HepG2 (cell line): ENCODE results near the gene RABGAP1. TPM values are rescaled to one million over a fixed set of nuclear protein-coding genes. Genes with fewer than 3 reads are reported as not detected.

Source experiments
- ARID3A ChIP-seq: IDR thresholded peaks from 2 replicates; pipeline ENCODE4 v1.6.1; 2012; ENCODE audit warnings: low read depth, low read length, improper control_type of control experiment
- ASH2L ChIP-seq: fragments of 300-600, 200-600 bp; sonication (generic); IDR thresholded peaks from 2 replicates; pipeline ENCODE4 v1.7.0; 2017; ENCODE audit warnings: low read depth, mild to moderate bottlenecking, moderate library complexity, mixed read lengths, low read length; ENCODE audit not compliant: insufficient read length
- BRF2 ChIP-seq: sonication (generic); formaldehyde crosslinking; IDR thresholded peaks from 2 replicates; pipeline ENCODE4 v1.8.1; 2022; ENCODE audit warnings: mild to moderate bottlenecking, missing genetic modification reagents
- CC2D1A ChIP-seq: sonication (generic); formaldehyde crosslinking; IDR thresholded peaks from 2 replicates; pipeline ENCODE4 v1.8.1; 2023; ENCODE audit warnings: mild to moderate bottlenecking, missing genetic modification reagents
- CCAR2 ChIP-seq: fragments of 200-400 bp; formaldehyde crosslinking; optimal IDR thresholded peaks from 2 replicates; pipeline ENCODE3; 2018; ENCODE audit warnings: low read depth, mild to moderate bottlenecking, low read length, moderate library complexity
- CTCF ChIP-seq: sonication (generic); formaldehyde crosslinking; IDR thresholded peaks from 2 replicates; pipeline ENCODE4 v1.5.0; 2020; ENCODE audit warnings: mild to moderate bottlenecking, missing genetic modification reagents, moderate library complexity
- DR1 ChIP-seq: sonication (generic); formaldehyde crosslinking; IDR thresholded peaks from 2 replicates; pipeline ENCODE4 v1.8.0; 2021; ENCODE audit warnings: mild to moderate bottlenecking, missing genetic modification reagents, inconsistent platforms
- MEIS2 ChIP-seq: sonication (generic); formaldehyde crosslinking; IDR thresholded peaks from 2 replicates; pipeline ENCODE4 v1.9.0; 2021; ENCODE audit warnings: mild to moderate bottlenecking, missing genetic modification reagents
- MIXL1 ChIP-seq: IDR thresholded peaks from 2 replicates; pipeline ENCODE4 v1.6.1; 2016
- PAWR ChIP-seq: sonication (generic); formaldehyde crosslinking; IDR thresholded peaks from 2 replicates; pipeline ENCODE4 v1.4.0; 2020; ENCODE audit warnings: missing genetic modification reagents, mild to moderate bottlenecking, borderline replicate concordance
- RELA ChIP-seq: sonication (generic); formaldehyde crosslinking; IDR thresholded peaks from 2 replicates; pipeline ENCODE4 v1.4.0; 2020; ENCODE audit warnings: missing genetic modification reagents
- ZBTB40 ChIP-seq, 2 experiments: fragments of 450-650 bp in 1 of 2; sonication (generic) in 1 of 2; formaldehyde crosslinking in 1 of 2; IDR thresholded peaks; 2 replicates each; pipeline versions ENCODE4 v1.6.1 to v1.8.0; 2016 to 2022; ENCODE audit warnings: antibody characterized with exemption in 1 of 2, mild to moderate bottlenecking in 1 of 2, missing genetic modification reagents in 1 of 2
- ZNF17 ChIP-seq: sonication (generic); formaldehyde crosslinking; IDR thresholded peaks from 2 replicates; pipeline ENCODE4 v1.5.0; 2020; ENCODE audit warnings: mild to moderate bottlenecking, missing genetic modification reagents
- ZNF234 ChIP-seq: sonication (generic); formaldehyde crosslinking; conservative IDR thresholded peaks from 2 replicates; pipeline ENCODE4 v1.5.1; 2020; ENCODE audit warnings: mild to moderate bottlenecking, missing genetic modification reagents
- ZNF235 ChIP-seq: sonication (generic); formaldehyde crosslinking; IDR thresholded peaks from 2 replicates; pipeline ENCODE4 v1.8.1; 2023; ENCODE audit warnings: mild to moderate bottlenecking, missing genetic modification reagents, borderline replicate concordance
- ZNF354B ChIP-seq: sonication (generic); formaldehyde crosslinking; IDR thresholded peaks from 2 replicates; pipeline ENCODE4 v1.8.0; 2022; ENCODE audit warnings: mild to moderate bottlenecking, missing genetic modification reagents
- polyA plus RNA-seq, 8 experiments: library from polyadenylated mRNA; depleted of rRNA in 3 of 8; stranded (reverse) in 7 of 8; unstranded in 1 of 8; fragments of >200 nt; fragmentation: Illumina TruSeq in 4 of 8; extraction: Trizol in 4 of 8; gene quantifications; 2 replicates each; pipeline versions ENCODE4 v1.2.1 to v1.2.3, GENCODE V29; 2011 to 2016; ENCODE audit warnings: low read depth in 4 of 8, missing spikeins in 1 of 8, mixed read lengths in 1 of 8; ENCODE audit not compliant: insufficient read depth in 1 of 8
- total RNA-seq, 5 experiments: library from RNA; depleted of rRNA; stranded (reverse); fragments of >200 nt; fragmentation: Illumina TruSeq; extraction: Trizol; gene quantifications; 2 replicates each; pipeline ENCODE4 v1.2.3, GENCODE V29; 2016; ENCODE audit warnings: low read depth in 1 of 5

The RABGAP1 gene
- total and polyA plus RNA-seq, 2 of the 13 experiments (the other 11 are each of a cell fraction or from before 2014, with no cell fraction given): 19.1 to 19.3 TPM

- no peak for TF ChIP-seq ZNF17
- no peak for TF ChIP-seq PAWR (CRISPR knock-in tag)
- 0 out of 2 replicates have a peak, but pooled peaks have one; percentile 45 for TF ChIP-seq ARID3A
- TF ChIP-seq ASH2L: no peak
- peak; percentile 58; the same call in 1 of the 2 replicates for TF ChIP-seq MIXL1 (CRISPR knock-in tag)
- no peak for TF ChIP-seq ZNF234 (CRISPR knock-in tag)
- no peak for TF ChIP-seq DR1 (CRISPR knock-in tag)
- no peak for TF ChIP-seq CC2D1A (CRISPR knock-in tag)
- TF ChIP-seq ZNF235 (CRISPR knock-in tag): no peak
- TF ChIP-seq CCAR2: no peak
- no peak for TF ChIP-seq BRF2 (CRISPR knock-in tag)
- TF ChIP-seq RELA (CRISPR knock-in tag): no peak
- TF ChIP-seq ZBTB40 (IDR thresholded peaks at IDR 0.05): no peak
- no peak for TF ChIP-seq ZBTB40 (CRISPR knock-in tag; IDR thresholded peaks at IDR 0.05)
- TF ChIP-seq CTCF (CRISPR knock-in tag): peak; percentile 59
- no peak for TF ChIP-seq MEIS2 (CRISPR knock-in tag)
- TF ChIP-seq ZNF354B (CRISPR knock-in tag): no peak
These were observed 50.6 kb downstream of the RABGAP1 start (continued) for GRCh38 chr9:122991370-122991830.
